HG02884 (cell line): ENCODE results near the gene CENPU.

Source experiments
- ATAC-seq: cut with Tn5 transposase; IDR thresholded peaks from one replicate; pipeline ENCODE4 v1.9.1; 2021; ENCODE audit warnings: mild to moderate bottlenecking, moderate library complexity; ENCODE audit not compliant: unreplicated experiment

CENPU gene

GRCh38 chr4:184645904-184646610 lies 87.8 kb downstream of the CENPU start:
- ATAC-seq: no peak

DNA sequence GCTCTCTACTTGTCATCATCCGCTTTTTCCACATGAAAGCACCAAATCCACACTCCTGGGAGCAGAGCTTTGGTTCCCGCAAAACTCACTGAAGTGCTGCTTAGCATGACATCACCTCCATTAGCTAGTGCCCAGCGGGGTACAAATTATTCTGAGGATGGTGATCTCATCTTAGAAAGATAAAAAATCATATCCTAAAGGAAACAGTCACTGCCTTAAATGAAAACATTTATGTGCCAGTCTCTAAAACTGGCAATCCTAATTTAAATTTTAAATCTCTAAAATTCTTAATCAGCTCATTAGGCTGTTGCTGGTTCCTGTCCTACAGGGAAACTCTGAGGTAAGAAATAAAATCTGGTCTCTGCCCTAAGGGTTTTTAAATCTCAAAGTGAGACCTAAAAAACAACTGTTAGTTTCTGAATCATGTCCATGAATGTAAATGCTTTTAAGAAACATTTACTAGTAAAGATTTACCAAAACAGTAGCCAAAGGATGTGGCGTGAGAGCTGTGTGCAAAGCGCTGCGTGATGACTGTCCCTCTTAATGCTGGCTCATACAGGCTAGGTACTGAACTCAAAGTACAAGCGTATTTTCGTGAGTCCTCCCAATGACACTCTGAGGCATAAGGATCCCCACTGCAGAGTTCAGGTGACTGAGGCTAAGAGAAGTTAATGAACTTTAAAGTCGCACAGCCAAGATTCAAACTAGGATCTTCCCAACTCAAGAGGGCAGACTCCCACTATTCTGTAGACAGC lies 89.2 kb downstream of the CENPU start:
- ATAC-seq: no peak
